HG03469 (cell line): ENCODE measurements around the gene BTBD7.
A peak's percentile ranks its signal among the peaks of the same experiment; 100 is the strongest.
"Not testable (repeated sequence)": the region's sequence is repeated elsewhere in the genome, so short reads cannot be mapped to it uniquely, and the experiment has no call there.

Experiments used
- ATAC-seq: cut with Tn5 transposase; IDR thresholded peaks from one replicate; pipeline ENCODE4 v1.9.1; 2021; ENCODE audit warnings: mild to moderate bottlenecking, moderate library complexity, moderate number of reproducible peaks; ENCODE audit not compliant: unreplicated experiment

The BTBD7 gene

DNA sequence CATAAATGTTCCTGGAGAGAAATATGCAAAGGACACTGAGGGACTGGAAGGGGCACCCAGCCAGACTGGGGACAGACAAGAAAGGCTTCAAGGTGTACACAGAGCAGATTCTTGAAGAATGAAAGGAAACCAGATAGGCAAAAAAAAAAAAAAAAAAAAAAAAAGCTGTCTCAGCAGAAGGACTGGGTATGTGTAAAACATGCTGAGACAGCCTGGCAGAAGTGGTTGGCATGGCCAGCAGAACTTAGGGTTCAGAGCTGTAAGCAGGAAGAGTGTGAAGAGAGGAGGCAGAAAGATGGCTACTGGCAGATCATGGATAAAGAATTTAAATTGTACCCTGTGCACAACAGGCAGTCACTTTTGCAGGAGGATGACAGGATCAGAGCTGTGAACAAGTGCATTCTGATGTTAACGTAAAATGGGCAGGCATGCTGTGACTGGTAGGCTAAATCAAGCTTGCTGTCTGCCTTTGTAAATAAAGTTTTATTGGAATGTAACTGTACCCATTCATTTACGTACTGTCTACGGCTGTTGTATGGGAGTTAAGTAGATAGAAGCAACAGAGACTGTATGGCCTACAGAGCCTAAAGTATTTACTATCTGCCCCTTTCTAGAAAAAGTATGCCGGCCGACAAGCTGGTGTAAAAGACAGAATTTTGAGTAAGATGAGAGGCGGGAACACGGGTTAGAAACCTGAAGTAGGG is 83.6 kb downstream of the BTBD7 start:
- no peak for ATAC-seq

DNA sequence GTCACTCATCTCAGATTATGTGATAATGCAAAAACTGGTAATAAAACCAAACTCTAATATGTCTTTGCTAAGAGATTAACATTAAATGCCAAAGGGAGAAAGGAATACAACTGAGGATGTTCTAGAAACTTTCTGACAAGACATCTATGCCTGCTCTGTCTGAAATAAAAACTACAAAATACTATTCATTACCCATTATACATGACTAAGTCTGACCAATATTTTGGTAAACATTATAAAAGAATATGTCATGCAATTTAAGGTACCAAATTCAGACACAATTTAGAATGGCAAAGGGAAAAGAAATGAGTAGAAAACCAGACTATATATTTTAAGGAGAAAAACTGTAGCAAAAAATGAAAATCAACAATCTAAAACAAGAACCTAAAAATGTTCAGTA is 86.3 kb downstream of the BTBD7 start:
- no peak for ATAC-seq

DNA sequence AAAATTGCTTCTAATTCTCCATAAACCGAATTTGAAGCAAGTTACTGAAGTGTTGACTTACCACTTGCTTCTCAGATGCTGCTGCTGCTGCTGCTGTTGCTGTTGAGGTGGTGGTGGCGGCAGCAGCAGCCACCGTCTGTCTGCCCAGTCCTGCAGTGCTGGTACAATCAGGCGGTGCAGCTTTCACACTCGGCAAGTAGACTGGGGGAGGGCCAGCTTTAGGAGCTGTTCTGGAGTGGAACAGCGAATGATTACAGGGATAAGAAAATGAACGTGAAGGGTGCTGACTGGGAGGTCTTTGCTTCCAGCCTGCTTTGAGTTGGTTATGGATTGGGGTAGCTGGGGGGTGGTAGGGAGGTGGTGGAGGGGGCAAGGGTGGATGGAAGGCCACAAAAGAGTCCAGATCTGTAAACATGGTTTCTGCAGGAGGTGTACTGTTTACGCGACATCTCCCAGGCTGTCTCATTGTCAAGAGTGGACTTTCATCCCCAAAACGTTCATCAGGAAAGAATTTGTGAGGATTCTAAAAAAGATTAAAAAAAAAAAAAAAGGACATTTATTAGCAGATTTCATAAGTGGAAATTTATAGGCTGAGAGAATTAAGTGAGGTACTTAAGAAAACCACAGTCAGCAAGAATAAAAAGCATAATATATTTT is 86.9 kb downstream of the BTBD7 start:
- ATAC-seq = no peak

DNA sequence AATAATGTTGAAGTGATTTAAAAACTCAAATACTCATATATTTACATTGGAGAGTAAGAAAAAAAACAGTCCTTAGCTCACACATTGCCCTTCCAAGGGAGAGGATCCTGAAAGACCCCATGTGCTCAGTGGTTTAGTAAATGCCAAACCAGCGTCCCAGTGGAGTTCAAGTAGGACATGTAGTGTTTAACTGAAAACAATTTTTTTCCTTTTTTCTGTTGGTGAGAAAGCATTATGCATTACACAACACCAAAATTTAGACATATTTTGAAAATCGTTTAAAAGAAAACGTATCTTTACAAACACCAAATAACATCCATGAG is 92.2 kb downstream of the BTBD7 start:
- ATAC-seq = no peak

DNA sequence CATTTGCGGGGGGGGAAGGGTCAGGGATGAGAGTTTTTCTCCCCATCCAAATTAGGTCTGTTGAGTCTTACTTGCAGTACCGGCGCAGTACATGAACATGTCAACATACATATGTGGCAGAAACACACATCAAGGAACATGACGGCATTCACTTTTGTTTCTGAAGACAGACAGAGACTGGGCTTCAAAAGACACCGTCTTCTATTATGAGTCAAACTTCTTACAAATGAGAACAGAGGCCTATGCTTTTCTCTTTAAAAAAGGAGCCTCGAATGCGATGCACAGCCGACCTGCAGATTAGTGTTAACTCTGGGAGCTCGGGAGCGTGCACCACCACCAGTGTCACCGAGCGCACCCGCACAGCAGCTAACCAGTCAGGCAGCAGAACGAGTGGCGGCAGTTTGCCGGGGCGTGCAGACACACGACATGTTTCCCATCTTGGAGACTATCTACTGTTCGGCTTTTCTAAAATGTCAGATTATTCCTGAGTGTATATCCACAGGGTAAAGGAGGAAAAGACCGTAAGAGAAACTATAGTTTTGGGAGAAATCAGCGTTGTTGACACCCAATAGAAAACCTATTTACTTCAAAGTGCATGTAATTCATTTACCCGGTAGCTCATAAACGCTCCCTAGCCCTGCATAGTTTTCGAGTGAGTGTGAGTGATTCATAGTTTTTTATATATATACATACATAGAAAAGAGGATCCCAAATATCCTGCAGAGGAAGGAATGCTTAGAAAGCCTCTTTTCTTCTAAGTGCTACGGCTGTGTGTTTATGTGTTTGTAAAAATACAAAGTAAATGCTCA is 92.8 kb downstream of the BTBD7 start:
- ATAC-seq = no peak

DNA sequence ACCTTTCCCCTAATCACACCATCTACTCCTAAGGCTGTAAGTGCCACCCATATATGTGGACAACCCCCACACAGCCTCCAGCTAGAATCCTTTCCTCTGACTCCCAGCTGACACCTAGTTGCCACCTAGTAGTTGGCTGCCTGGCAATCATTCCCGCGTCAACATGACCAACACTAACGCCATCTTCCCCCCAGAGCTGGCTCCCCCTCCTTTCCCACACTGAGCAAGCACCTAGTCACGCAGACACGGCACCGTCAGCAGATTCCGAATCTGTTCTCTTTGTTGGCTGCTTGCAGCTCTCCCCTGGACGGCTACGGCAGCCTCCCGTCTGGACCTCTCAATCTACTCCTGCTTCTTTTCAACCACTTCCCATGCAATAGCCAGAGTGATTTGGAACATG is 98.0 kb downstream of the BTBD7 start:
- no peak for ATAC-seq

DNA sequence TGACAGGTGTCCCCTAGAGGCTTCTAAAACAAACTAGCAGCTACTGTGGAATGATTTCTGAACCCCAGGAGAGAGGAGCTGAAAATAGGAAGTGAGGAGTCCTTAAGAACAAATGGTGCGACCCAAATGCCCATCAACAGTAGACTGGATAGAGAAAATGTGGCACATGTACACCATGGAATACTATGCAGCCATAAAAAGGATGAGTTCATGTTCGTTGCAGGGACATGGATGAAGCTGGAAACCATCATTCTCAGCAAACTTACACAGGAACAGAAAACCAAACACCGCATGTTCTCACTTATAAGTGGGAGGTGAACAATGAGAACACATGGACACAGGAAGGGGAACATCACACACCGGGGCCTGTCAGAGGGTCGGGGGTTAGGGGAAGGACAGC is 99.8 kb downstream of the BTBD7 start:
- not testable (repeated sequence) for ATAC-seq

DNA sequence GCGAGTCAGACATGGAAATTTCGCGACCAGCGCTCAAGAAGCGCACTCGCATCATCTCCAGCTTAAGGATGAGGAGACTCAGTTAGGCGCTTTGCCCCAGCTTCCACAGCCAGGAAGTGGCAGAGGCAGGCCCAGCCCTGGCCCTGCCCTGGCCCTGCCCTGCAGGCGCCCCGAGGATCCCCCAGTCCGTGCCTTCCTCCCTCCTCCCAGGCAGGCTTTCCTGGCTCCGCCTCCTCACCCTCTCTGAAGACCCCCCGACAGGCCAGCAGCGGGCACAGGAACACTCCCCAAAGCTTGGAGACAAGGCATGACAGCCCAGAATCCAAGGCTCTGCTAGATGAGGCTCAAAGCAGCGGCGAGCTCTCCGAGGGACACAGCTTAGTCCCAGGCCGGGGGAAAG is 100.7 kb downstream of the BTBD7 start:
- no peak for ATAC-seq

DNA sequence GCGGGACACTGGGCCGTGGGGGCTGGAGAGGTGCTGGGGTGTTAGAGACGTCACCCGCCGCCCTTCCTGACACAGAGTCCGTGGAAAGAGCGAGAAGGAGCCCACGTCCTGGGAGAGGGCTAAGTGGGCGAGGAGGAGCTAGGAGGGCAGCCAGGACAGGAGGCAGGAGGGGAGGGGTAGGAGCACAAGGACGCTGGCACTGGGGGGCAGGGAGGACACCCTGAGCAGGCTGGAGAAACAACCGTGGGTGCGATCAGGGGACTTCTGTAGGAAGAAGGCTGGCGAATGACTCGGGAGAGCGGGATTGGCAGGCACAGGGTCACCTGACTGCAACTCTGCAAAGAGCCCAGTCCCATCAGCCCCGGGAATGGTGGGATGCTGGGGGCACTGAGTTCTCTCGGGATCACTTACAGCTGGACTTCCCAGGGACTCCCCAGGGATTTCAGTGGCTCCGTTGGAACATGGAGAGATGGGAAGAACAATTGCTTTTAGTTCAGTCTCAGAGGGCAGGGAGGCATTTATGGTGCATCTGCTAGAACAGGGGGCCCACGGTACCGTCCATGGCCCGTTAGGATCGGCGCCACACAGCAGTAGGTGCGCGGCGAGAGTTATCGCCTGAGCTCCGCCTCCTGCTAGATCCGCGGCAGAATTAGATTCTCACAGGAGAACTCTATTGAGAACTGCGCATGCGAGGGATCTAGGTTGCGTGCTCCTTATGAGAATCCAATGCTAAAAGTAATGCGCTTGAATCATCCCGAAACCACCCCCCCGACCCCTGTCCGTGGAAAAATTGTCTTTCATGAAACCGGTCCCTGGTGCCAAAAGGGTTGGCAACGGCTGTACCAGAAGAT is 101.5 kb downstream of the BTBD7 start:
- ATAC-seq = no peak

DNA sequence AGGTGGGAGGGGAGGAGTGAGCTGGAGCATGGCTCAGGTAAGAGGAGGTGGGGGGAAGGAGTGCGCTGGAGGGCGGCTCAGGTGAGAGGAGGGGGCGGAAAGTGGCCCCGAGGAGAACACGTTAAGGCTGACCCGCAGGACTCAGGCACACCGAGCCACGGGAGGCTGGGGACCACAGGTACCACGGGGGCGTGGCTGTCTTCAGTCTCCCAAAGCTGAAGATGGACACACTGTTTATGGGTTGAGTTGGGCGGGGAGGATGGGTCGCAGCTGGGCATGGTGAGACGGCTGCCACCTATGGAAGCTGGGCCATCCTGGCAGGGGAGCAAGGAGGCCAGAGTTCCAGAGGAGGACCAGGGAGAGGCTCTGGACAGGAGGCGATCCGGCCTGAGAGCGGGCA is 102.3 kb downstream of the BTBD7 start:
- no peak for ATAC-seq

DNA sequence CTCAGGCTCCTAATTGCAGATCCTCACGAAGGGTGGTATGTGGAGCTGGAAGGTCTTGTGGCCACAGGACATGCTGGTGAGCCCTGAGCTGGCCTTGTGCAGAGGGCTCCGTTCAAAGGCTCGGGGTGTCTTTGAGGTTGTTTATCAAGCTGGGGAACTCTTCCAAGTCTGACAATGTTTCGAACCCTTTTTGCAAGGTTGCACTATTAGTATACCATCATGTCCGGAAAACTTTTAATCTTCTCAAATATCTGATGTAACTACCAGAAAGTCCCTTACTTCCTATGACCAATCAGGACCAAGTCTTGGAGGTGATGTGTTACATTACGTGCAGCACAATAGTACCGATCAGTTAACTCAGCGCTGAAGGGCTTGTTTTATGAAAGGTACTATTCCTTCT is 104.3 kb downstream of the BTBD7 start:
- no peak for ATAC-seq

DNA sequence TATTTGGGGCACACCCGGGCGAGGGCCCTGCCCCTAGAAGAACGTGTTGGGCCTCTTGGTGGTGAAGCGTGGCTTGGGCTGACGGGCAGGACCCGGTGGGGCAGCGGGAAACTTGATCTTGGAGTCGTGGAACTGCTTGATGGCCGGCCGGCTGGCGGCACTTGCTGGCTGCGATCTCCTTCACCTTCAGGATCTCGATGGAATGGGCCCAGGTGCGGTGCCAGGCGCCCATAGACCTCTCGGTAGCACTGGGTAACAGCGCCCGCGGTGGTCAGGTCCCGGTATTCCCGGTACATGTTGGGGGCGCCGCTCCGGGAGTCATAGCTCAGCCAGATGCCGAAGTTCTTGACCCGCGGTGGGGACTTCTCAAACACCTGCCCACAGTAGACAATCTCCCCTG is 109.3 kb downstream of the BTBD7 start:
- ATAC-seq = no peak

DNA sequence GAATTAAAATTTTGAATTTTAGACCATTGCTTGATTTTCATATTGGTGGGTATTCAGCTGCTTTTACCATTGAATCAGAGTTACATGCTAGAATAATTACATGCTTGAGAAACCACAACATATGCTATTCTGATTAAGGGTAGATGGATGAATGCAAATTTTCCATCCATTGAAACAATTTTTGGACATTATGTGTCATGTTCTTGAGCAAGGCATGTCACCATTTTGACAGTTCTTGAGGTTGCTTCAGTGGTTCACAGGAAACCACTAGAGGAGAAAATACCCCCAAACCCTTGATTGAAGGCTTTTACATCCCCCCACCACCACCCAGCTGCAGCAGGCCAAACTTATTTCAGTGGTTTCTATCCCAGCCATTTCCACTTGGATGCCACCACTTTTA is 112.3 kb downstream of the BTBD7 start:
- no peak for ATAC-seq

DNA sequence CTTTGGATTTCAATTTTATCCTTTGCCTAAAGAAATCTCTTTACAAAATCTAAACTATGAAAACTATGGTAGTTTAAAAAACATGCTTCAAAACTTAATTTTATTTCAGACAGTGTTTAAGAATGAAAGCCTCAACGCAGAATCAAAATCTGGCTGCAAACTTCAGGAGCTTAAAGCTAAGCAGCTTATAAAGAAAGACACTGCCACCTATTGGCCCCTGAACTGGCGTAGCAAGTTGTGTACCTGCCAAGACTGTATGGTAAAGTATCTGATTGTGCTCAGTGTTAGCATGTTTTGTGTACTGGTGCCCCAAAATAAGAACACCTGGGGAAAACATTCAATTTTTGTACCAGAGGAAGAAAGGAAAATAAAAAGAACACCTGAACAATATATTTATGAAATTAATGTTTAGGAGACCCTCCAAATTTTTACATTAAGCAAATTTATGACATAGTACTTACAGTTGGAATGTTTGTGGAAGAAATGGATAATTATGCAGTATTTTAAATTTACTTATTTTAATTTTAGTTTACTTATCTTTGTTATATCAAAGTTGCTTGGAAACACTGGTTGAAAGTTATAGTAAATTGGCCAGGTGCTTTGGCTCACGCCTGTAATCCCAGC is 113.6 kb downstream of the BTBD7 start:
- ATAC-seq = no peak

DNA sequence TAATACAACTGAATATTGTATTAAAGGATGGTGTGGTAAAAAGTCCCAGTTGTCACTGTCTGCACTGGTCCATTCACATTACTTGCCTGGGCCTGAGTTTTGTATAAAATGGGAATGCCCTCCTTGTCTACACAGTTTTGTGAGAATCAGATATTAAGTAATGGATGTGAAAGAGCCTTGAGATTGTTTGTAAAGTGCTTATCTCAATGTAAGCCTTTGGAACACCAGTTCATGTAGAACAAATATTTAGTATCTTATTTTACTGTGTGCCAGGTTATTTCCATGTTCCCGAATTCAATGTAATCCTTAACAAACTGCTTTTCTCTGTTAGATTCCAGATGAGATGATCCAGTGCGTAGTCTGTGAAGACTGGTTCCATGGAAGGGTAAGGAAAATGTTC is 118.2 kb downstream of the BTBD7 start:
- ATAC-seq = no peak

DNA sequence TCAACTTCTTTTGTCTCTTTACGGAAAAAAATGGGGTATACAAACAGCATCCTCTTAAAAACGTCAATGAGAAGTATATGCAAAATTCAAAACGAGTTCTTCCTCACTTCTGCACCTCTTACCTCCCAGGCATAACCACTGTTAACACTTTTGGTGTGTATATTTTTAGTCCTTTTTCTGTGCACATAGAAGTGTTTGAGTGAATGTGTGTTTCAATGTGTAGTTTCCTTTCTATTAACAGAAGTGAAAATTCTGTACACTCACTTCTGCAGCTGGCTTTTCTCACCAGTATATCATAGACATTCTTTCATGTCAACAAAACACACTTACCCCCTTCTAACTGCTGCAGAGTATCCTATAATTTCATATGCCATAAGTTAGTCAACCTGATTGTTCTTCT is 120.4 kb downstream of the BTBD7 start:
- ATAC-seq = peak; percentile 69

DNA sequence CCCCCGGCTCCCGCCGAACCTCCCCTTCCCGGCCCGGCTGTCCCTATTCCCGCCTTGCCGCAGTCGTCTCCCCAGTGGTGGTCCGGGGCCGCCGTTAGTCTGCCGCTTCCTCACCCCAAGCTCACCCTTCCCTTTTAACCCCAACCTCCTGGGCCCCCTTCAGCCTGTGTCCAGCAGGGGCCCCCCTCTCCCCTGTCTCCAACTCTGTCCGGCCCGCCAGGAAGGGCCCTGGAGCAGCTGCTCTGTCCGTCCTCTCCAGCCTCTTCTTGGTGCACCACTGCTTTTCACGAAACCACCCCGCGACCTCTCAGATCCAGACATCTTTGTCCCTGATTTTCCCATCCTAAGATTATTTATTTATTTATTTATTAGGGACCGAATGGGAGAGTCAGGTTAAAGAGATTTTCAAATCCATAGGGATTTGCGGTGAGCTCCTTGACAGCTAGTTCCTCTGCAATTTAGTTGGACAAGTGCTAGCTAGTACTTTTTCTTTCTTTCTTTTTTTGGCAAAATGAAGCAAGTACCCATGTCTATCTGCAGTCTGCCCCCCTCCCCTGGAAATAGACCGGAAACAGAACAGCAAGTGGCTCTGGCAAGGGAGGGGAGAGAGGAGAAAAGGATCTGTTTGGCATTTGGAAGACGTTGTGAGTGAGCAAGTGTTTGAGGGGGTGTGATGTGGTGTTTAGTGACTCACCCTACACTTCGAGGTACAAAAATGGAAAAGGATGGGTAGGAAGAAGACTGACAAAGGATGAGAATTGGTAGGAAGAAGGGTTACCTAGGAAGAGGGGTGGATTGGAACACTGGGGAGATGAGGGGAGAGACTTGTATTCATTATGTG is 125.1 kb downstream of the BTBD7 start:
- ATAC-seq = peak; percentile 8

DNA sequence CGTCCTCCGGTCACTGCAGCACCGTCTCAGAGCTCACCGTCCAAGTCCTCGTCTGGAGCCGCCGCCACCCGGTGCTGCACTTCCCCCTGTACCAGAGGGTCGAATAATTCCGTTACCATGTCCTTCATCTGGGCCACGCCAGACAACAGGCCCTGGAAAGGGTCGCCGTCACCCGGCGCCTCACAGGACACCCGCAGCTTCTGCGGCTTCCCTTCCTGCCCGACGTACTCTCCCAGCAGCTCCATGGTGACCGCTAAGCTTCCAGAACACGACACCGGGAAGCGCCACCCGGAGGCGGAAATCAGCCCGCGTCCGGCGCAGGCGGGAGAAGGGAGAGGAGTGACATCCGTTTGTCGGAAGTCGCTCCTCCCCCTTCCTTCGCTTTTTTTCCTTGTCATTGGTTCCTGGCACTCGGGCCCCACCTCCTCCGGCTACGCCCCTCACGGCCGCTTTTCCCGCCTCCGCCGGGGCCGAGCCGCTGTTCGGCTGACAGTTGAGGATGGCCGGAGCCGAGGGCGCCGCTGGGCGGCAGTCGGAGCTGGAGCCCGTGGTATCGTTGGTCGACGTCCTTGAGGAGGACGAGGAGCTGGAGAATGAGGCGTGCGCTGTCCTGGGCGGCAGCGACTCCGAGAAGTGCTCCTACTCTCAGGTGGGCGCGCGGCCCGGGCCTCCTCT is 125.9 kb downstream of the BTBD7 start, which contains the start of the genes GON7 and UBR7:
GON7 (minus strand) TSS at position 273 of the 675 bp plus-strand sequence; CDS start at position 245, 28 bp downstream.
UBR7 (plus strand) TSS at position 464 of the 675 bp plus-strand sequence; CDS start at position 500, 36 bp downstream.
- peak; percentile 70 for ATAC-seq

DNA sequence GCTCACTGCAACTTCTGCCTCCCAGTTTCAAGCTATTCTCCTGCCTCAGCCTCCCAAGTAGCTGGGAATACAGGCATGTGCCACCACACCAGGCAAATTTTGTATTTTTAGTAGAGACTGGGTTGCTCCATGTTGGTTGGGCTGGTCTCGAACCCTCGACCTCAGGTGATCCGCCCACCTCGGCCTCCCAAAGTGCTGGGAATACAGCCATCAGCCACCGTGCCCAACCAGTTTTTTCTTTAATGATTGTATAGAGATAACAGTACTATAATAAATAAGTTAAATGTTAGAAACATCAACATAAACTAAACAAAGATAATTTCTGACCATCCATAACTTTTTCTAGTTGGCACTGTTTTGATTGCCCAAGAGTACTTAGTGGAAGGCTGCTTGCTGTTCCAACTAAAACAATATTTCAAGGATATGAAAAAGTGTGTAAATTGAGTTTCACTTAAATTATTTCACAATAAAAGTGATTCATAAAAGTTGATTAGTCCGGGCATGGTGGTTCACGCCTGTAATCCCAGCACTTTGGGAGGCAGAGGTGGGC is 131.6 kb downstream of the BTBD7 start:
- no peak for ATAC-seq
